Activated CD4-positive, alpha-beta T cell treated with anti-CD3 and anti-CD28 coated beads, Interleukin-2, amount 10 ng/mL, durations not matched to agents 24 days and 14 days (primary cell): ENCODE data around the gene CHST3. TPM values are rescaled to one million over a fixed set of nuclear protein-coding genes. Genes with fewer than 3 reads are reported as not detected.
"Not testable (repeated sequence)": the region's sequence is repeated elsewhere in the genome, so short reads cannot be mapped to it uniquely, and the experiment has no call there.

Source experiments
- DNase-seq: peaks from one replicate; pipeline ENCODE4 v3.0.0; 2022
- H3K27ac Mint-ChIP-seq: one replicate; pipeline ENCODE4 v1.8.0; 2022; ENCODE audit warnings: mild to moderate bottlenecking, mixed read lengths
- H3K27me3 Mint-ChIP-seq: one replicate; pipeline ENCODE4 v1.8.0; 2022; ENCODE audit warnings: mixed read lengths
- H3K36me3 Mint-ChIP-seq: one replicate; pipeline ENCODE4 v1.8.0; 2022; ENCODE audit warnings: low read depth, mild to moderate bottlenecking, mixed read lengths
- H3K4me1 Mint-ChIP-seq: one replicate; pipeline ENCODE4 v1.8.0; 2021; ENCODE audit warnings: mixed read lengths
- H3K4me3 Mint-ChIP-seq: one replicate; pipeline ENCODE4 v1.8.0; 2022; ENCODE audit warnings: mild to moderate bottlenecking, moderate library complexity, mixed read lengths
- H3K9me3 Mint-ChIP-seq: one replicate; pipeline ENCODE4 v1.8.0; 2021; ENCODE audit warnings: mixed read lengths
- intact Hi-C: fragments of 100-400 bp; cut with micrococcal nuclease; formaldehyde crosslinking; loops from one replicate; pipeline ENCODE4 v1.15.1; 2023
- total RNA-seq: library from RNA; stranded (reverse); gene quantifications from 2 replicates; pipeline ENCODE4 v1.2.3, GENCODE V29; 2022

The CHST3 gene
- total RNA-seq, 1 donor from 2014 or later: 0.63 TPM

DNA sequence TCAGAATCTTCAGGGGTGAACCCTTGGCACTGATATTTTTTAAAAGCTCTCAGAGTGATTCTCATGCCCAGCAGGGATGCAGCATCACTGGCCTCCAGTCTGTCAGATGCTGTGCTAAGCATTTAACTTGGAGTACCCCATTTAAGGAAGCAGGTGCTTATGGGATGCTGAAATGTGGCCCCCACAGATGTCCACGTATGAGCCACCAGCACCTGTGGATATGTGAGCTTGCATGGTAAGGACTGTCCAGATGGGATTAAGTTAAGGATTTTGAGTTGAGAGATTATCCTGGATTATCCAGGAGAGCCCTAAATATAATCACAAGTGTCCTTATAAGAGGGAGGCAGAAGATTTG, 17.7 kb downstream of the CHST3 start:
- Mint-ChIP-seq H3K4me1 (peaks cover 8% of the 10 kb centered on the region), H3K4me3 (no peak overlapping the region), H3K27me3 (no peaks in the 10 kb centered on the region), H3K27ac (no peak overlapping the region), H3K36me3 (no peaks in the 10 kb centered on the region), H3K9me3 (no peaks in the 10 kb centered on the region)
- intact Hi-C loops: no loop called here
- DNase-seq: no peak

DNA sequence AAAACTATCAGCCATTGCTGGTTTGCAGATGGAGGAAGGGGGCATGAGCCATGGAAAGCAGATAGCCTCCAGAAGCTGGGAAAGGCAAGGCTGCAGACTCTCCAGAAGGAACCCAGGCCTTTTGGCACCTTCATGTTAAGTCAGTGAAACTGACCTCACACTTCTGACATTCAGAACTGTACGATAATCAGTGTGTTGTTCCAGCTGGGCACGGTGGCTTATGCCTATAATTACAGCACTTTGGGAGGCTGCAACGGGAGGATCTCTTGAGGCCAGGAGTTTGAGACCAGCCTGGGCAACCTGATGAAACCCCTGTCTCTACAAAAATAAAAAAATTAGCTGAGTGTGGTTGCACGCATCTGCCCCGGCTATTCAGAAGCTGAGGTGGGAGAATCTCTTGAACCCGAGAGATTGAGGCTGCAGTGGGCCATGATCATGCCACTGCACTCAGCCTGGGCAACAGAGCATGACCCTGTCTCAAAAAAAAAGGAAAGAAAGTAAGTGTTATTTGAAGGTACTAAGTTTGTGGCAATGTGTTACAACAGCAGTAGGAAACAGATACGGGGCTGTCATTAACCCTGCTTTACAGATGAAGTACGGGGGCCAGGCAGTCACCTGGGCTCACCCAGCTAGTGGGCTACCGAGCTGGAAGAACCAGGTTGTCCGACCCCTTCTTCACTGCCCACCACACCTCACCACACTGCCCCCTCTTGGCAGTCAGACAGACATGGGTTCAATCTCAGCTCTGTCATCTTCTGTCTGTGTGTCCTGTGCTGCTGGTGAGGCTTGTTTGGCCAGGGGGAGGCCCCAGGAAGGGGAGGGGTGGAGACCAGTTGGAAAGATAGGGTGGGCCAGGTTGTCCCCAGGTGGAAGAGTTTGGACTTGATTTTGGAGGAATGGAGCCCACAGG, 18.3 kb downstream of the CHST3 start:
- intact Hi-C loops: no loop called here
- H3K4me3 Mint-ChIP-seq: no peak overlapping the region
- no peaks in the 10 kb centered on the region for H3K27me3 Mint-ChIP-seq
- no peak overlapping the region for H3K27ac Mint-ChIP-seq
- no peaks in the 10 kb centered on the region for H3K36me3 Mint-ChIP-seq
- DNase-seq: no peak
- H3K9me3 Mint-ChIP-seq: no peaks in the 10 kb centered on the region
- H3K4me1 Mint-ChIP-seq: peaks cover 8% of the 10 kb centered on the region

DNA sequence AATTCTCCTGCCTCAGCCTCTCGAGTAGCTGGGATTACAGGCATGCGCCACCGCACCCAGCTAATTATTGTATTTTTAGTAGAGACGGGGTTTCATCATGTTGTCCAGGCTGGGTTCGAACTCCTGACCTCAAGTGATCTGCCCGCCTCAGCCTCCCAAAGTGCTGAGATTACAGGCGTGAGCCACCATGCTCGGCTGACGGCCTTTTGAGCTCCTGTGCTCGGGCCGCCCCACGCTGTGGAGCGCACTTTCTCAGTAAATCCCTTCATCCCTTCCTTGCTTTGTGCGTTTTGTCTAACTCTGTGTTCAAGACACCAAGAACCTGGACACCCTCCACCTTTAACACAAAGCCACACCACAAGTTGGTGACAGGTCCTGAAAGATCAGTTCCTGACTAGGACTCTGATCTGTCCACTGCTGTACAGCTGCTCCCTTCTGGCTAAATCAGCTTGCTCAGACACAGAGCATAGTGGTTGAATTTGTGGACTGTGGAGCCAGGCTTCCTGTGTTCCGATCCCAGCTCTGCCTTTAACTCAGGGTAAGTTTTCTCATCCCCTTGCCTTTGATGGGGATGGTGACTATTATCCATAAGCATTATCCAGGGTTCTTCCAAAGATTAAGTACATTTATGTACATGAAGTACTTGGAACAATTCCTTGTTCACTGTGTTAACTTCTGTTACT, 20.1 kb downstream of the CHST3 start:
- peaks cover 8% of the 10 kb centered on the region for H3K4me1 Mint-ChIP-seq
- H3K27ac Mint-ChIP-seq: no peak overlapping the region
- intact Hi-C loops: no loop called here
- H3K36me3 Mint-ChIP-seq: no peaks in the 10 kb centered on the region
- no peak overlapping the region for H3K4me3 Mint-ChIP-seq
- no peaks in the 10 kb centered on the region for H3K9me3 Mint-ChIP-seq
- no peak for DNase-seq
- no peaks in the 10 kb centered on the region for H3K27me3 Mint-ChIP-seq

DNA sequence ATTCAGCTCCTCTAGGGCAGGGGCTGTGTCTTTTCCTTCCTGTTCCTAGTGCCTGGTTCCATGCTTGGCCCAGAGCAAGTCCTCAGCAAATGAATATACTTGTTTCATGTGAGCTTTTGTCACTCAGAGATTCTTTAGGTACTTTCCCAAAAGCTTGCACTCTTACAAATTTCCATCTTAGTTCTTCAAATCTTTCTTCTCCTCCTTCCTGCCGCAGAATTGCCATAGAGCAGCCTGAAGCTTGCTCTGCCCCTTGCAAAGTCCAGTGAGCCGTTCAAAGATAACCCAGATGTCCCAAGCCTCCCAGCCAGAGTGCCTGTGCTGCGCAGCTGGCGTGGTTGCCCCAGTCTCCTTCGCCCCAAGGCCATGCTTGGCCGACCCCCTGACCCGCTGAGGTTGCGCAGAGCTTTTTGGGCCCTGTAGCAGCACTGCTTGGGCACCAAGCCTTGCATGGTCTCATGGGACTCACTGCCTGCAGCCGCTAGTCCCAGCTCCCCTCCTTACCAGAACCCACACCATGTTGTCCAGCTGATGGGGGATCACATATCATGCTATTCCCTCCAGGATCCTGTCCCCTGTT, 20.7 kb downstream of the CHST3 start:
- H3K4me1 Mint-ChIP-seq: peaks cover 8% of the 10 kb centered on the region
- intact Hi-C loops: no loop called here
- peak overlapping the region; percentile 12 for H3K27ac Mint-ChIP-seq
- DNase-seq: no peak
- peaks cover 3% of the 10 kb centered on the region for H3K27me3 Mint-ChIP-seq
- H3K9me3 Mint-ChIP-seq: no peaks in the 10 kb centered on the region
- no peak overlapping the region for H3K4me3 Mint-ChIP-seq
- H3K36me3 Mint-ChIP-seq: no peaks in the 10 kb centered on the region

DNA sequence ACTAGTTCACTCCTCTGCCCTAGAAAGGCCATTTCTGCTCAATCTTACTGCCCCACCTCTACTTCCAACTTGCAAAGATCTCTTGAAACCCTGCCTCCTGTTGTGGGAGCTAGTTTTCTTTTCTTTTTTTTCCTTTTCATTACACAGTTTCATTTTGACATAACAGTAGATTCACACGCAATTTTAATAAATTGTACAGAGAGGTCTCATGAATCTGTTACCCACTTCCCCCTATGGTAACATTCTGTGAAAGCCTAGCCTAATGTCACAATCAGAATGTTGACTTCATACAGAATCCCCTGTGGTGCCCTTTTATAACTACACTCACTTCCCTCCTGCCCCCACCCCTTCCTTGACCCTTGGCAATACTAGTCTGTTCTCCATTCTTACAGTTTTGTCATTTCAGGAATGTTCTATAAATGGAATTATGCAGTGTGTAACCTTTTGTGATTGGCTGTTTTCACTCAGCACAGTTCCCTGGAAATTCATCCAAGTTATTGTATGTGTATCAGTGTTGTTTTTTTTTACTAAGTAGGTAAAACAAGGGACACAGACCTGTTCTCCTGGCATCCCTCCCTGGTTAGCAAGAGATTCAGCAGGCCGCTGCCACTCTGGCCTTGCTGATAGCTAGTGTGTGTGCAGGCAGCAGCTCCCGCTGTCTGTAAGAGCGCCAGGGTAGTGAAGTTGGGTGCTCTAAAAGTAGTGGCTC, 21.5 kb downstream of the CHST3 start:
- no peaks in the 10 kb centered on the region for H3K36me3 Mint-ChIP-seq
- H3K9me3 Mint-ChIP-seq: no peaks in the 10 kb centered on the region
- peaks cover 8% of the 10 kb centered on the region for H3K4me1 Mint-ChIP-seq
- no peak for DNase-seq
- intact Hi-C loops: no loop called here
- no peak overlapping the region for H3K4me3 Mint-ChIP-seq
- peaks cover 3% of the 10 kb centered on the region for H3K27me3 Mint-ChIP-seq
- peak overlapping the region; percentile 12 for H3K27ac Mint-ChIP-seq

DNA sequence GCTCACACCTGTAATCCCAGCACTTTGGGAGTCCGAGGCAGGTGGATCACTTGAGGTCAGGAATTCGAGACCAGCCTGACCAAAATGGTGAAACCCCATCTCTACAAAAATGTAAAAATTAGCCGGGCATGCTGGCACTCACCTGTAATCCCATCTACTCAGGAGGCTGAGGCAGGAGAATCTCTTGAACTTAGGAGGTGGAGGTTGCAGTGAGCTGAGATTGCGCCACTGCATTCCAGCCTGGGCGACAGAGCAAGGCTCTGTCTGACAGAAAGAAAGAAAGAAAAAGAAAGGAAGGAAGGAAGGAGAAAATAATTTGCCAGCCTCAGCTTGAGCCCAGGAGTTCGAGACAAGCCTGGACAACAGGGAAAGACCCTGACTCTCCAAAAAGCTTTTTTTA, 24.7 kb downstream of the CHST3 start:
- intact Hi-C loops, H3K27me3 Mint-ChIP-seq, H3K27ac Mint-ChIP-seq, H3K4me3 Mint-ChIP-seq, DNase-seq, H3K4me1 Mint-ChIP-seq, H3K9me3 Mint-ChIP-seq, H3K36me3 Mint-ChIP-seq: not testable (repeated sequence)

DNA sequence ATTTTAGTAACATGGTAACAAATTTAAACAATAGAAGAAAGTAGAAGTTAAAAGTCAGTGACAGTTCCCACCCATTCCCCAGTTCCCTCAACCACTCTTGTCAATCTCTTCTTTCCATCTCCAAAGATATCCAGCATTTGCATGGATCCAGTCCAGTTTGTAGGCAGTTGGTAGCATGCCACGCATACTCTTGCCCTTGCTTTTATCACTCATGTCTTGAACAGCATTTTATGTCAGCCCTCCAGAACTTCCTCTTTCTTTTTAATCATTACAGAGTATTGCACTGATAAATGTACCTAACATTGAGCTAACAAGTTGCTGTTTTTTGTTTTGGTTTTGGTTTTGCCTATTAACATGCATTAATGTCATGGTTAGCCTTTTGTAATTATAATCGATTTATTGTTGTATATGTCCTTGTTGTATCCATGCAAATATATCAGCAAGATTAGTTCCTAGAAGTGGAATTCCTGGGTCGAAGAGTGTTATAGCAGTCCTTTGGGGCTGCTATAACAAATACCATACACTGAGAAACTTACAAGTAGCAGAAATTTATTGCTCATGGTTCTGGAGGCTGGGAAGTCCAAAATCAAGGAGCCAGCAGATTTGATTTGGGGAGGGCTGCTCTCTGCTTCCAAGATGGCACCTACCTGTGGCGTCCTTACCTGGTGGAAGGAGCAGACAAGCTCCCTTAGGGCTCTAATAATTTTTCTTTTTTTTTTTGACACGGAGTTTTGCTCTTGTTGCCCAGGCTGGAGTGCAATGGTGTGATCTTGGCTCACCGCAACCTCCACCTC, 25.7 kb downstream of the CHST3 start:
- Mint-ChIP-seq H3K27me3 (peaks cover 6% of the 10 kb centered on the region), H3K9me3 (no peaks in the 10 kb centered on the region), H3K4me1 (peaks cover 8% of the 10 kb centered on the region), H3K27ac (no peak overlapping the region), H3K4me3 (no peak overlapping the region), H3K36me3 (no peaks in the 10 kb centered on the region)
- intact Hi-C loops: no loop called here
- no peak for DNase-seq

DNA sequence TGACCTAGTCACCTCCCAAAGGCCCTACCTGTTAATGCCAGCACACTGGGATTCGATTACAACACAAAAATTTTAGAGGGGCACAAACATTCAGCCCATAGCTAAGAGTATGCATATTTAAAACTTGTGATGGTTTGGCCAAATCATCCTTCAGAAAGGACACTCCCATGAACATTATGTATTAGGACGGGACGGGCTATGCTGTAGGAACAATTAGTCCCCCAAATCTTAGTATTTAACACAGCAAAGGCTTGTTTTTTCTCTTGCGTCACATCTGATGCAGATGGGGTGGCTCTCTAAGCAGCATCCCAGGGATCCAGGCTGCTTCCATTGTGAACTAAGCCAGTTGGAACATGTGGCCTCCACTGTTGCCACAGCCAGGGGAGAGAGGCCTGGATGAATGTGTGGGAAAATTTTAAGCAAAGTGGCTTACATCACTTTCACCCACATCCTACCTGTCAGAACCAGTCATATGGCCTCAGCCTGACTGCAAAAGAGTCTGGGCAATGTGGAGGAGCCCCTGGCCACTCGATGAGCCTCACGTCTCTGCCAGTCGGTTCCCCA, 26.6 kb downstream of the CHST3 start:
- intact Hi-C loops: no loop called here

DNA sequence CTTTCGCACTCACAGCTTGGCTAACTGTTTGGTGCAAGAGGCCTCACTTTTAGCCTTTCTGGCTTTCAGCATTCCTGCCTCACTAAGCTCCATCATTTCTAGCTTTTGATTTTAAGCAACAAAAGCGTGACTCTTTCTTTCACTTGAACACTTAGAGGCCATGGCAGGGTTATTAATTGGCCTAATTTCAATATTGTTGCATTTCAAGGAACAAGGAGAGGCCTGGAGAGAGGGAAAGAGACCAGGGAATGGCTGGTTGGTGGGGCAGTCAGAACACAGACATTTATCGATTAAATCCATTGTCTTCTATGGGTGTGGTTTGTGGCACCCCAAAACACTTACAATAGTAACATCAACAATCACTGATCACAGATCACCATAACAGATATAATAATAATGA, 31.3 kb downstream of the CHST3 start:
- H3K27ac Mint-ChIP-seq: no peak overlapping the region
- no peaks in the 10 kb centered on the region for H3K4me1 Mint-ChIP-seq
- intact Hi-C loops: no loop called here
- DNase-seq: no peak
- no peak overlapping the region for H3K4me3 Mint-ChIP-seq
- no peaks in the 10 kb centered on the region for H3K9me3 Mint-ChIP-seq
- peaks cover 3% of the 10 kb centered on the region for H3K27me3 Mint-ChIP-seq
- no peaks in the 10 kb centered on the region for H3K36me3 Mint-ChIP-seq

More for the DNA sequence above, 26.6 kb downstream of the CHST3 start:
- DNase-seq: no peak
- Mint-ChIP-seq H3K9me3 (no peaks in the 10 kb centered on the region), H3K36me3 (no peaks in the 10 kb centered on the region), H3K27me3 (peaks cover 6% of the 10 kb centered on the region), H3K27ac (no peak overlapping the region), H3K4me1 (peaks cover under 1% of the 10 kb centered on the region), H3K4me3 (no peak overlapping the region)

DNA sequence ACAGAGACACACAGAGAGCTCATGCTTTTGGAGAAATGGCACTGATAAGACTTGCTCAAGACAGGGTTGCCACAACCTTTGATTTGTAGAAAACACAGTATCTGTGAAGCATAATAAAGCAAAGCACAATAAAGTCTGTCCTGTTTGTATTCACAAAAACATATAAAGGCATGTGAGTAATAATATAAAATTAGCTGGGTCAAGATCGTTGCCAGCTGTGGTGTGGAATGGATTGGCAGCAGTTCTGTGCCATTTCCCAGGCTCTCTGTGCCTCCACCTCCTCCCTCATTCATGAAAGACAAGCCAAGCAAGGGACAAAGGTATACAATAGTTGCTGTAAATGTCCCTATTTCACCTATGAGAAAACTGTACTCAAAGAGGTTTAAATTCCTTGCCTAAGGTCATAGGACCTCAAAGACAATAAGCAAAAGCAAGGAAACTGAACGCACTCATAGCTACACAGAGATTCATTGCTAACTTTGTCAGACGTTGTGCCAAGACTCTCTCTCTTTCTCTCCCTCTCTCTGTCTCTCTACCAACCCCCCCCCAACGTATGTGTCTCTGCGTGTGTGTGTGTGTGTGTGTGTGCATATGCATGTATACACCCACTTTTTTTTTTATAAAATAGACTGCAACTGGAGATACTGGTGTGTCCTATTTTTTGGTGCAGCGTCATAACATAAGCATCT, 31.8 kb downstream of the CHST3 start:
- no peaks in the 10 kb centered on the region for H3K36me3 Mint-ChIP-seq
- H3K27ac Mint-ChIP-seq: no peak overlapping the region
- H3K9me3 Mint-ChIP-seq: no peaks in the 10 kb centered on the region
- DNase-seq: no peak
- no peaks in the 10 kb centered on the region for H3K4me1 Mint-ChIP-seq
- peaks cover 3% of the 10 kb centered on the region for H3K27me3 Mint-ChIP-seq
- intact Hi-C loops: no loop called here
- no peak overlapping the region for H3K4me3 Mint-ChIP-seq

DNA sequence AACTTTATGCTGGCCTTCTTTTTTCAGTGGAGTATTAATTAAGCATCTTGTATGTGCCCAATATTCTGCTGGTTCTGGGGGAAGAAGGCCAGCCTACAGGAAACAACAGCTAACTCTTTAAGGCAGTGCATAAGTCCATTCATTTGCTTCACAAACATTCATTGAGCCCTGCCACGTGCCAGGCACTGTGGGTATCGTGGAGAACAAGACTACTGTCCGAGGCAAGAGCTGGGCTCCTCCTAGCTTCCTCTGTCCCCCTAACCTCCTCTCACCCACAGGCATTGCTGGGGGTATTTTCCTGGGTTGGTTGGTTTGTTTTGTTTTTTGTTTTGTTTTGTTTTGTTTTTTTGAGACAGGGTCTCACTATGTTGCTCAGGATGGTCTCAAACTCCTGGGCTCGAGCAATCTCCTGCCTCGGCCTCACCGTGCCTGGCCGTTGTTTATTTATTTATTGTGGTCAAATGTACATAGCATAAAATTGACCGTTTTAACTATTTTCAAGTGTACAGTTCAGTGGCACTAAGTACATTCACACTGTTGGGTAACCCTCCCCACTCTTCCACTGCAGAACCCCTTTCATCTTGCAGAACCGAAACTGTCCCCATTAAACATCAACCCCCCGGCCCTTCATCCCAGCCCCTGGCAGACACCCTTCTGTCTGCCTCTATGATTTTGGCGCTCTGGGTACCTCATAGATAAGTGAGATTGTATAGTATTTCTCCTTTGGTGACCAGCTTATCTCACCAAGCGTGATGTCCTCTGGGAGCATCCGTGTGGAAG, 32.6 kb downstream of the CHST3 start:
- no peak overlapping the region for H3K27ac Mint-ChIP-seq
- H3K4me3 Mint-ChIP-seq: no peak overlapping the region

More for the DNA sequence above, 32.6 kb downstream of the CHST3 start:
- peaks cover 3% of the 10 kb centered on the region for H3K27me3 Mint-ChIP-seq
- DNase-seq: no peak
- intact Hi-C loops: no loop called here
- no peaks in the 10 kb centered on the region for H3K36me3 Mint-ChIP-seq
- no peaks in the 10 kb centered on the region for H3K9me3 Mint-ChIP-seq
- no peaks in the 10 kb centered on the region for H3K4me1 Mint-ChIP-seq
